HepG2 (cell line): ENCODE results near the gene BABAM1. TPM values are rescaled to one million over a fixed set of nuclear protein-coding genes. Genes with fewer than 3 reads are reported as not detected.

Experiments
- ATAD3A ChIP-seq: sonication (generic); formaldehyde crosslinking; IDR thresholded peaks from 2 replicates; pipeline ENCODE4 v1.4.0; 2020; ENCODE audit warnings: missing genetic modification reagents
- CBX1 ChIP-seq: IDR thresholded peaks from one replicate; pipeline ENCODE4 v1.6.1; 2016; ENCODE audit warnings: antibody characterized with exemption, low read depth
- EEA1 ChIP-seq: sonication (generic); formaldehyde crosslinking; IDR thresholded peaks from 2 replicates; pipeline ENCODE4 v1.5.1; 2020; ENCODE audit warnings: mild to moderate bottlenecking, missing genetic modification reagents, borderline replicate concordance
- FOXP1 ChIP-seq, 2 experiments: fragments of 450-650 bp in 1 of 2; IDR thresholded peaks; 2 replicates each; pipeline ENCODE4 v1.6.1; 2017 to 2018; ENCODE audit warnings: antibody characterized with exemption in 1 of 2
- GATAD1 ChIP-seq: IDR thresholded peaks from 2 replicates; pipeline ENCODE4 v1.6.1; 2016; ENCODE audit warnings: missing genetic modification reagents, missing compliant biosample characterization
- GLI4 ChIP-seq: sonication (generic); formaldehyde crosslinking; IDR thresholded peaks from 2 replicates; pipeline ENCODE4 v1.5.1; 2020; ENCODE audit warnings: missing genetic modification reagents, mild to moderate bottlenecking, moderate library complexity, borderline replicate concordance
- HIVEP1 ChIP-seq: sonication (generic); formaldehyde crosslinking; IDR thresholded peaks from 2 replicates; pipeline ENCODE4 v1.4.0; 2020; ENCODE audit warnings: mild to moderate bottlenecking, missing genetic modification reagents
- HNRNPL ChIP-seq: fragments of 200-400 bp; formaldehyde crosslinking; IDR thresholded peaks from 2 replicates; pipeline ENCODE4 v1.6.1; 2017; ENCODE audit warnings: mild to moderate bottlenecking, low read depth, low read length
- HOXA3 ChIP-seq: sonication (generic); formaldehyde crosslinking; IDR thresholded peaks from 2 replicates; pipeline ENCODE4 v1.5.0; 2020; ENCODE audit warnings: missing genetic modification reagents
- KAT2B ChIP-seq: fragments of 150-350 bp; IDR thresholded peaks from 2 replicates; pipeline ENCODE4 v1.6.1; 2014; ENCODE audit warnings: low read depth, low read length, borderline replicate concordance
- MTF2 ChIP-seq: sonication (generic); formaldehyde crosslinking; IDR thresholded peaks from 2 replicates; pipeline ENCODE4 v1.5.0; 2020; ENCODE audit warnings: missing genetic modification reagents, borderline replicate concordance
- SMAD9 ChIP-seq: sonication (generic); formaldehyde crosslinking; IDR thresholded peaks from 2 replicates; pipeline ENCODE4 v1.5.1; 2020; ENCODE audit warnings: mild to moderate bottlenecking, missing genetic modification reagents
- ZFP90 ChIP-seq: sonication (generic); formaldehyde crosslinking; IDR thresholded peaks from 2 replicates; pipeline ENCODE4 v1.8.0; 2022; ENCODE audit warnings: missing genetic modification reagents, mild to moderate bottlenecking, inconsistent platforms, borderline replicate concordance
- ZNF121 ChIP-seq: sonication (generic); formaldehyde crosslinking; IDR thresholded peaks from 2 replicates; pipeline ENCODE4 v1.5.0; 2020; ENCODE audit warnings: mild to moderate bottlenecking, missing genetic modification reagents
- ZNF225 ChIP-seq: sonication (generic); formaldehyde crosslinking; IDR thresholded peaks from 2 replicates; pipeline ENCODE4 v1.4.0; 2020; ENCODE audit warnings: mild to moderate bottlenecking, missing genetic modification reagents
- ZNF441 ChIP-seq: sonication (generic); formaldehyde crosslinking; IDR thresholded peaks from 2 replicates; pipeline ENCODE4 v1.7.0; 2021; ENCODE audit warnings: missing genetic modification reagents, borderline replicate concordance
- ZNF660 ChIP-seq: sonication (generic); formaldehyde crosslinking; IDR thresholded peaks from 2 replicates; pipeline ENCODE4 v1.5.1; 2020; ENCODE audit warnings: mild to moderate bottlenecking, low read depth, missing genetic modification reagents, borderline replicate concordance
- ZNF75D ChIP-seq: sonication (generic); formaldehyde crosslinking; IDR thresholded peaks from 2 replicates; pipeline ENCODE4 v1.8.1; 2023; ENCODE audit warnings: missing genetic modification reagents, mild to moderate bottlenecking, borderline replicate concordance
- polyA plus RNA-seq, 8 experiments: library from polyadenylated mRNA; depleted of rRNA in 3 of 8; stranded (reverse) in 7 of 8; unstranded in 1 of 8; fragments of >200 nt; fragmentation: Illumina TruSeq in 4 of 8; extraction: Trizol in 4 of 8; gene quantifications; 2 replicates each; pipeline versions ENCODE4 v1.2.1 to v1.2.3, GENCODE V29; 2011 to 2016; ENCODE audit warnings: low read depth in 4 of 8, missing spikeins in 1 of 8, mixed read lengths in 1 of 8; ENCODE audit not compliant: insufficient read depth in 1 of 8
- total RNA-seq, 5 experiments: library from RNA; depleted of rRNA; stranded (reverse); fragments of >200 nt; fragmentation: Illumina TruSeq; extraction: Trizol; gene quantifications; 2 replicates each; pipeline ENCODE4 v1.2.3, GENCODE V29; 2016; ENCODE audit warnings: low read depth in 1 of 5
- TF ChIP-seq, protein P1 (sequence below): sonication (generic); formaldehyde crosslinking; IDR thresholded peaks from 2 replicates; pipeline ENCODE4 v1.4.0; 2020; ENCODE audit warnings: missing genetic modification reagents
- TF ChIP-seq, protein P2 (sequence below): sonication (generic); formaldehyde crosslinking; IDR thresholded peaks from 2 replicates; pipeline ENCODE4 v1.5.1; 2020; ENCODE audit warnings: missing genetic modification reagents, mild to moderate bottlenecking, borderline replicate concordance
- TF ChIP-seq, protein P3 (sequence below): sonication (generic); formaldehyde crosslinking; IDR thresholded peaks from 2 replicates; pipeline ENCODE4 v1.4.0; 2020; ENCODE audit warnings: mild to moderate bottlenecking, missing genetic modification reagents
- TF ChIP-seq, protein P4 (sequence below): sonication (generic); formaldehyde crosslinking; IDR thresholded peaks from 2 replicates; pipeline ENCODE4 v1.5.1; 2020; ENCODE audit warnings: mild to moderate bottlenecking, missing genetic modification reagents

The BABAM1 gene
- total and polyA plus RNA-seq, 2 of the 13 experiments (the other 11 are each of a cell fraction or from before 2014, with no cell fraction given) = 70.0 to 82.0 TPM

DNA sequence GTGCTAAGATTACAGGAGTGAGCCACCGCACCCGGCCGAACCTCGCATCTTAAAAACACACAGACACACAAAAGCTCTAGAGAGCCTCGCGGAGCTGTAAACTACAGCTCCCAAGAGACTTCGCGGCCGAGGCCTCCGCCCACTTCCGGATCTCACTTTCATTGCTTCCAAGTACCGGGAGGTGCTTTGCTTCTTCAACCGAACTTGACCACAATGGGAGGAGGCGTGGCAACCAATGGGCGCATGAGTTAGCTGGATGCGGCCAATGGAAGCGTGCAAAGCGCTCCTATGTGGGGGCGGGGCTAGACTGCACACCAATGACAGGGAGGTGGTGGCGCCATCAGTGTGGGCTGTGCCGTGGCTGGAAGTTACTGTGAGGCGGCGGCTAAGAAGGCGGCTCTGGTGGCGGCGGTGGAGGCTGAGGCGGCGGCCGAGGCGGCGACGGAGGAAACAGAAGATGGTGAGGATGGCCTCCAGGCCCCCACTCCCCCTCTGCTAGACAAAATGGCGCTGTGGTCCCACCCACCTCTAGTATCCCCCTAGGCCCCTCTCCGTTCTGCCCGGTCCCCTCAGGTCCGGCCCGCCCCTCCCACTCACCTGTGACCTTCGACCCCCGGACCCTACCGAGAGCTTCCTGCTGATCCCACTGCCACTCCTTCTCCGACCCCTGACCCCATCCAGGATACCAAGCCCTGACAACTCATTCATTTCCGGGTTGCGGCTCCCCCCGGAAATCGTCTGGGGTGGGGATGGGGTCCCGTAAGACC lies 42.1 kb downstream of the BABAM1 start, which contains the start of gene DDA1 (continued):
- TF ChIP-seq ZNF660 (CRISPR knock-in tag) (no peak), MTF2 (CRISPR knock-in tag) (no peak), ZNF441 (CRISPR knock-in tag) (no peak), HNRNPL (no peak), HOXA3 (CRISPR knock-in tag) (peak; percentile 11; the same call in 1 of the 2 replicates), ZNF225 (CRISPR knock-in tag) (peak; percentile 12; the same call in 1 of the 2 replicates), CBX1 (no peak), KAT2B (no peak), ZFP90 (CRISPR knock-in tag) (peak; percentile 82), ZNF121 (CRISPR knock-in tag) (no peak), SMAD9 (CRISPR knock-in tag) (no peak), FOXP1 (IDR thresholded peaks at IDR 0.05) (no peak), FOXP1 (CRISPR knock-in tag; IDR thresholded peaks at IDR 0.05) (no peak), GATAD1 (CRISPR knock-in tag) (peak; percentile 88), ATAD3A (CRISPR knock-in tag) (no peak), GLI4 (CRISPR knock-in tag) (0 out of 2 replicates have a peak, but pooled peaks have one; percentile 29), EEA1 (CRISPR knock-in tag) (no peak), ZNF75D (CRISPR knock-in tag) (no peak), HIVEP1 (CRISPR knock-in tag) (no peak)
- TF ChIP-seq, protein P1, sequence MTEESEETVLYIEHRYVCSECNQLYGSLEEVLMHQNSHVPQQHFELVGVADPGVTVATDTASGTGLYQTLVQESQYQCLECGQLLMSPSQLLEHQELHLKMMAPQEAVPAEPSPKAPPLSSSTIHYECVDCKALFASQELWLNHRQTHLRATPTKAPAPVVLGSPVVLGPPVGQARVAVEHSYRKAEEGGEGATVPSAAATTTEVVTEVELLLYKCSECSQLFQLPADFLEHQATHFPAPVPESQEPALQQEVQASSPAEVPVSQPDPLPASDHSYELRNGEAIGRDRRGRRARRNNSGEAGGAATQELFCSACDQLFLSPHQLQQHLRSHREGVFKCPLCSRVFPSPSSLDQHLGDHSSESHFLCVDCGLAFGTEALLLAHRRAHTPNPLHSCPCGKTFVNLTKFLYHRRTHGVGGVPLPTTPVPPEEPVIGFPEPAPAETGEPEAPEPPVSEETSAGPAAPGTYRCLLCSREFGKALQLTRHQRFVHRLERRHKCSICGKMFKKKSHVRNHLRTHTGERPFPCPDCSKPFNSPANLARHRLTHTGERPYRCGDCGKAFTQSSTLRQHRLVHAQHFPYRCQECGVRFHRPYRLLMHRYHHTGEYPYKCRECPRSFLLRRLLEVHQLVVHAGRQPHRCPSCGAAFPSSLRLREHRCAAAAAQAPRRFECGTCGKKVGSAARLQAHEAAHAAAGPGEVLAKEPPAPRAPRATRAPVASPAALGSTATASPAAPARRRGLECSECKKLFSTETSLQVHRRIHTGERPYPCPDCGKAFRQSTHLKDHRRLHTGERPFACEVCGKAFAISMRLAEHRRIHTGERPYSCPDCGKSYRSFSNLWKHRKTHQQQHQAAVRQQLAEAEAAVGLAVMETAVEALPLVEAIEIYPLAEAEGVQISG (CRISPR knock-in tag) = peak; percentile 59; the same call in 1 of the 2 replicates
- TF ChIP-seq, protein P2, sequence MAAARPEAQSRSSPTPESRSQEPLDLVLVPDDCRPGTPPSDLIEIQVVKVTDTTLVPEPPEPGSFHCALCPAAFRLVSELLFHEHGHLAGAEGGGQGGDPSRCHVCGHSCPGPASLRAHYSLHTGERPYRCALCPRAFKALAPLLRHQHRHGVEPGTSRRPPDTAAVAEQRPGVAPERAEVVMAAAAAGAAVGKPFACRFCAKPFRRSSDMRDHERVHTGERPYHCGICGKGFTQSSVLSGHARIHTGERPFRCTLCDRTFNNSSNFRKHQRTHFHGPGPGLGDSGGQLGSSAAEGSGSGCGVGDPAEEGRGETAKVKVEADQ (CRISPR knock-in tag) = no peak
- TF ChIP-seq, protein P3, sequence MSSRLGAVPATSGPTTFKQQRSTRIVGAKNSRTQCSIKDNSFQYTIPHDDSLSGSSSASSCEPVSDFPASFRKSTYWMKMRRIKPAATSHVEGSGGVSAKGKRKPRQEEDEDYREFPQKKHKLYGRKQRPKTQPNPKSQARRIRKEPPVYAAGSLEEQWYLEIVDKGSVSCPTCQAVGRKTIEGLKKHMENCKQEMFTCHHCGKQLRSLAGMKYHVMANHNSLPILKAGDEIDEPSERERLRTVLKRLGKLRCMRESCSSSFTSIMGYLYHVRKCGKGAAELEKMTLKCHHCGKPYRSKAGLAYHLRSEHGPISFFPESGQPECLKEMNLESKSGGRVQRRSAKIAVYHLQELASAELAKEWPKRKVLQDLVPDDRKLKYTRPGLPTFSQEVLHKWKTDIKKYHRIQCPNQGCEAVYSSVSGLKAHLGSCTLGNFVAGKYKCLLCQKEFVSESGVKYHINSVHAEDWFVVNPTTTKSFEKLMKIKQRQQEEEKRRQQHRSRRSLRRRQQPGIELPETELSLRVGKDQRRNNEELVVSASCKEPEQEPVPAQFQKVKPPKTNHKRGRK (CRISPR knock-in tag) = no peak
- TF ChIP-seq, protein P4, sequence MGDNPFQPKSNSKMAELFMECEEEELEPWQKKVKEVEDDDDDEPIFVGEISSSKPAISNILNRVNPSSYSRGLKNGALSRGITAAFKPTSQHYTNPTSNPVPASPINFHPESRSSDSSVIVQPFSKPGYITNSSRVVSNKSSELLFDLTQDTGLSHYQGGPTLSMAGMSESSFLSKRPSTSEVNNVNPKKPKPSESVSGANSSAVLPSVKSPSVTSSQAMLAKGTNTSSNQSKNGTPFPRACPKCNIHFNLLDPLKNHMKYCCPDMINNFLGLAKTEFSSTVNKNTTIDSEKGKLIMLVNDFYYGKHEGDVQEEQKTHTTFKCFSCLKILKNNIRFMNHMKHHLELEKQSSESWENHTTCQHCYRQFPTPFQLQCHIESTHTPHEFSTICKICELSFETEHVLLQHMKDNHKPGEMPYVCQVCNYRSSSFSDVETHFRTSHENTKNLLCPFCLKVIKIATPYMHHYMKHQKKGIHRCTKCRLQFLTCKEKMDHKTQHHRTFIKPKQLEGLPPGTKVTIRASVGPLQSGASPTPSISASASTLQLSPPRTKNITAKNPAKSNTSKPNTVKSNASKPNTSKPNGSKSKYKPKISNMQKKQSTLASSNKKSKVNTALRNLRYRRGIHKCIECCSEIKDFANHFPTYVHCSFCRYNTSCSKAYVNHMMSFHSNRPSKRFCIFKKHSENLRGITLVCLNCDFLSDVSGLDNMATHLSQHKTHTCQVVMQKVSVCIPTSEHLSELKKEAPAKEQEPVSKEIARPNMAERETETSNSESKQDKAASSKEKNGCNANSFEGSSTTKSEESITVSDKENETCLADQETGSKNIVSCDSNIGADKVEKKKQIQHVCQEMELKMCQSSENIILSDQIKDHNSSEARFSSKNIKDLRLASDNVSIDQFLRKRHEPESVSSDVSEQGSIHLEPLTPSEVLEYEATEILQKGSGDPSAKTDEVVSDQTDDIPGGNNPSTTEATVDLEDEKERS = peak; percentile 84
